ENCODE data around the gene RPTOR.

DNA sequence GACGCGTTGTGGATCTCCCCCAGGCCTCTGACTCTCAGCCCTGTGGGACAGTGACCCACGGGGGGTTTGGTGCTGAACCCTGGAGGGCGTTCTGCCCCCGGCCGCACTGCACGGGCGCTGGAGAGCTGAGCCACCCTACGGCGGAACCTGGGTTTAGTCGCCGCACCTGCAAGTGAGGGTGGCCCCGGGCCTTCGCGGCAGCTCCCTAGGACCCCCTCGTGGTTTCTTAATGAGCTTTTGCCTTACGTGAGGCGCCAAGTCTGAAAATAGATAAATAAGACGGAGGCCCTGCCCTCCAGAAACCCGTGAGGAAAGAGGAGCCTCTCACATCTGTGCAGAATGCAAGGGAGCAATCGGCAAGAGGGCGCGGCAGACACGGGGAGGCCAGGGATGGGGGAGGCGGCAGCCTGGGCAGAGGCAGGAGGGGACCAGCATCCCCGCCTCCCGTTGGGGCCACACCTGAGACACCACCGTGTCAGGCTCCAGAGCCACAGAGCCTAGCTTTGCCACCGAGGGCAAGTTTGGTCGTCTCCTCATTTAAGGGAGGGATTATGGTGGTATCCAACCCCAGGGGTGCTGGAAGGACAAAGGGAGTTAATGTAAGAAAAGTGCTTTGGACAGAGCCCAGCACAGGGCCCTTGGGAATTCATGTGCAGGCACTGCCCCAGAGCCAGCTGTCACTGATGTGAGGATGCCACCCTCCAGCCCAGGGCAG lies 293.8 kb downstream of the RPTOR start:
- TF ChIP-seq, protein P1, sequence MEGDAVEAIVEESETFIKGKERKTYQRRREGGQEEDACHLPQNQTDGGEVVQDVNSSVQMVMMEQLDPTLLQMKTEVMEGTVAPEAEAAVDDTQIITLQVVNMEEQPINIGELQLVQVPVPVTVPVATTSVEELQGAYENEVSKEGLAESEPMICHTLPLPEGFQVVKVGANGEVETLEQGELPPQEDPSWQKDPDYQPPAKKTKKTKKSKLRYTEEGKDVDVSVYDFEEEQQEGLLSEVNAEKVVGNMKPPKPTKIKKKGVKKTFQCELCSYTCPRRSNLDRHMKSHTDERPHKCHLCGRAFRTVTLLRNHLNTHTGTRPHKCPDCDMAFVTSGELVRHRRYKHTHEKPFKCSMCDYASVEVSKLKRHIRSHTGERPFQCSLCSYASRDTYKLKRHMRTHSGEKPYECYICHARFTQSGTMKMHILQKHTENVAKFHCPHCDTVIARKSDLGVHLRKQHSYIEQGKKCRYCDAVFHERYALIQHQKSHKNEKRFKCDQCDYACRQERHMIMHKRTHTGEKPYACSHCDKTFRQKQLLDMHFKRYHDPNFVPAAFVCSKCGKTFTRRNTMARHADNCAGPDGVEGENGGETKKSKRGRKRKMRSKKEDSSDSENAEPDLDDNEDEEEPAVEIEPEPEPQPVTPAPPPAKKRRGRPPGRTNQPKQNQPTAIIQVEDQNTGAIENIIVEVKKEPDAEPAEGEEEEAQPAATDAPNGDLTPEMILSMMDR (tag by site-specific recombination; IDR thresholded peaks at IDR 0.05): no peak
- TF ChIP-seq, protein P2, sequence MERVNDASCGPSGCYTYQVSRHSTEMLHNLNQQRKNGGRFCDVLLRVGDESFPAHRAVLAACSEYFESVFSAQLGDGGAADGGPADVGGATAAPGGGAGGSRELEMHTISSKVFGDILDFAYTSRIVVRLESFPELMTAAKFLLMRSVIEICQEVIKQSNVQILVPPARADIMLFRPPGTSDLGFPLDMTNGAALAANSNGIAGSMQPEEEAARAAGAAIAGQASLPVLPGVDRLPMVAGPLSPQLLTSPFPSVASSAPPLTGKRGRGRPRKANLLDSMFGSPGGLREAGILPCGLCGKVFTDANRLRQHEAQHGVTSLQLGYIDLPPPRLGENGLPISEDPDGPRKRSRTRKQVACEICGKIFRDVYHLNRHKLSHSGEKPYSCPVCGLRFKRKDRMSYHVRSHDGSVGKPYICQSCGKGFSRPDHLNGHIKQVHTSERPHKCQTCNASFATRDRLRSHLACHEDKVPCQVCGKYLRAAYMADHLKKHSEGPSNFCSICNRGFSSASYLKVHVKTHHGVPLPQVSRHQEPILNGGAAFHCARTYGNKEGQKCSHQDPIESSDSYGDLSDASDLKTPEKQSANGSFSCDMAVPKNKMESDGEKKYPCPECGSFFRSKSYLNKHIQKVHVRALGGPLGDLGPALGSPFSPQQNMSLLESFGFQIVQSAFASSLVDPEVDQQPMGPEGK (tag by site-specific recombination; IDR thresholded peaks at IDR 0.05): no peak
- TF ChIP-seq, protein P3, sequence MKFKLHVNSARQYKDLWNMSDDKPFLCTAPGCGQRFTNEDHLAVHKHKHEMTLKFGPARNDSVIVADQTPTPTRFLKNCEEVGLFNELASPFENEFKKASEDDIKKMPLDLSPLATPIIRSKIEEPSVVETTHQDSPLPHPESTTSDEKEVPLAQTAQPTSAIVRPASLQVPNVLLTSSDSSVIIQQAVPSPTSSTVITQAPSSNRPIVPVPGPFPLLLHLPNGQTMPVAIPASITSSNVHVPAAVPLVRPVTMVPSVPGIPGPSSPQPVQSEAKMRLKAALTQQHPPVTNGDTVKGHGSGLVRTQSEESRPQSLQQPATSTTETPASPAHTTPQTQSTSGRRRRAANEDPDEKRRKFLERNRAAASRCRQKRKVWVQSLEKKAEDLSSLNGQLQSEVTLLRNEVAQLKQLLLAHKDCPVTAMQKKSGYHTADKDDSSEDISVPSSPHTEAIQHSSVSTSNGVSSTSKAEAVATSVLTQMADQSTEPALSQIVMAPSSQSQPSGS (tag by site-specific recombination; IDR thresholded peaks at IDR 0.05; ENCODE audit: low read depth): no peak
- TF ChIP-seq ZNF239 (tag by site-specific recombination; IDR thresholded peaks at IDR 0.05) (no peak), TRIM28 (IDR thresholded peaks at IDR 0.05; ENCODE audit: borderline replicate concordance, low read length) (no peak), ZNF292 (tag by site-specific recombination; IDR thresholded peaks at IDR 0.05; ENCODE audit: borderline replicate concordance, low read depth) (no peak), MYNN (tag by site-specific recombination; IDR thresholded peaks at IDR 0.05; ENCODE audit: borderline replicate concordance) (no peak), ZNF132 (tag by site-specific recombination; IDR thresholded peaks at IDR 0.05; ENCODE audit: borderline replicate concordance) (no peak)
- TF ChIP-seq, protein P4, sequence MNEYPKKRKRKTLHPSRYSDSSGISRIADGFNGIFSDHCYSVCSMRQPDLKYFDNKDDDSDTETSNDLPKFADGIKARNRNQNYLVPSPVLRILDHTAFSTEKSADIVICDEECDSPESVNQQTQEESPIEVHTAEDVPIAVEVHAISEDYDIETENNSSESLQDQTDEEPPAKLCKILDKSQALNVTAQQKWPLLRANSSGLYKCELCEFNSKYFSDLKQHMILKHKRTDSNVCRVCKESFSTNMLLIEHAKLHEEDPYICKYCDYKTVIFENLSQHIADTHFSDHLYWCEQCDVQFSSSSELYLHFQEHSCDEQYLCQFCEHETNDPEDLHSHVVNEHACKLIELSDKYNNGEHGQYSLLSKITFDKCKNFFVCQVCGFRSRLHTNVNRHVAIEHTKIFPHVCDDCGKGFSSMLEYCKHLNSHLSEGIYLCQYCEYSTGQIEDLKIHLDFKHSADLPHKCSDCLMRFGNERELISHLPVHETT (tag by site-specific recombination; IDR thresholded peaks at IDR 0.05): no peak
- TF ChIP-seq, protein P5, sequence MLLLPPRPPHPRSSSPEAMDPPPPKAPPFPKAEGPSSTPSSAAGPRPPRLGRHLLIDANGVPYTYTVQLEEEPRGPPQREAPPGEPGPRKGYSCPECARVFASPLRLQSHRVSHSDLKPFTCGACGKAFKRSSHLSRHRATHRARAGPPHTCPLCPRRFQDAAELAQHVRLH (tag by site-specific recombination; IDR thresholded peaks at IDR 0.05): no peak
- TF ChIP-seq, protein P6, sequence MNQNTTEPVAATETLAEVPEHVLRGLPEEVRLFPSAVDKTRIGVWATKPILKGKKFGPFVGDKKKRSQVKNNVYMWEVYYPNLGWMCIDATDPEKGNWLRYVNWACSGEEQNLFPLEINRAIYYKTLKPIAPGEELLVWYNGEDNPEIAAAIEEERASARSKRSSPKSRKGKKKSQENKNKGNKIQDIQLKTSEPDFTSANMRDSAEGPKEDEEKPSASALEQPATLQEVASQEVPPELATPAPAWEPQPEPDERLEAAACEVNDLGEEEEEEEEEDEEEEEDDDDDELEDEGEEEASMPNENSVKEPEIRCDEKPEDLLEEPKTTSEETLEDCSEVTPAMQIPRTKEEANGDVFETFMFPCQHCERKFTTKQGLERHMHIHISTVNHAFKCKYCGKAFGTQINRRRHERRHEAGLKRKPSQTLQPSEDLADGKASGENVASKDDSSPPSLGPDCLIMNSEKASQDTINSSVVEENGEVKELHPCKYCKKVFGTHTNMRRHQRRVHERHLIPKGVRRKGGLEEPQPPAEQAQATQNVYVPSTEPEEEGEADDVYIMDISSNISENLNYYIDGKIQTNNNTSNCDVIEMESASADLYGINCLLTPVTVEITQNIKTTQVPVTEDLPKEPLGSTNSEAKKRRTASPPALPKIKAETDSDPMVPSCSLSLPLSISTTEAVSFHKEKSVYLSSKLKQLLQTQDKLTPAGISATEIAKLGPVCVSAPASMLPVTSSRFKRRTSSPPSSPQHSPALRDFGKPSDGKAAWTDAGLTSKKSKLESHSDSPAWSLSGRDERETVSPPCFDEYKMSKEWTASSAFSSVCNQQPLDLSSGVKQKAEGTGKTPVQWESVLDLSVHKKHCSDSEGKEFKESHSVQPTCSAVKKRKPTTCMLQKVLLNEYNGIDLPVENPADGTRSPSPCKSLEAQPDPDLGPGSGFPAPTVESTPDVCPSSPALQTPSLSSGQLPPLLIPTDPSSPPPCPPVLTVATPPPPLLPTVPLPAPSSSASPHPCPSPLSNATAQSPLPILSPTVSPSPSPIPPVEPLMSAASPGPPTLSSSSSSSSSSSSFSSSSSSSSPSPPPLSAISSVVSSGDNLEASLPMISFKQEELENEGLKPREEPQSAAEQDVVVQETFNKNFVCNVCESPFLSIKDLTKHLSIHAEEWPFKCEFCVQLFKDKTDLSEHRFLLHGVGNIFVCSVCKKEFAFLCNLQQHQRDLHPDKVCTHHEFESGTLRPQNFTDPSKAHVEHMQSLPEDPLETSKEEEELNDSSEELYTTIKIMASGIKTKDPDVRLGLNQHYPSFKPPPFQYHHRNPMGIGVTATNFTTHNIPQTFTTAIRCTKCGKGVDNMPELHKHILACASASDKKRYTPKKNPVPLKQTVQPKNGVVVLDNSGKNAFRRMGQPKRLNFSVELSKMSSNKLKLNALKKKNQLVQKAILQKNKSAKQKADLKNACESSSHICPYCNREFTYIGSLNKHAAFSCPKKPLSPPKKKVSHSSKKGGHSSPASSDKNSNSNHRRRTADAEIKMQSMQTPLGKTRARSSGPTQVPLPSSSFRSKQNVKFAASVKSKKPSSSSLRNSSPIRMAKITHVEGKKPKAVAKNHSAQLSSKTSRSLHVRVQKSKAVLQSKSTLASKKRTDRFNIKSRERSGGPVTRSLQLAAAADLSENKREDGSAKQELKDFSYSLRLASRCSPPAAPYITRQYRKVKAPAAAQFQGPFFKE (tag by site-specific recombination; IDR thresholded peaks at IDR 0.05; ENCODE audit: borderline replicate concordance): no peak
